ENCODE data around the gene ZNF536. TPM values are rescaled to one million over a fixed set of nuclear protein-coding genes. Genes with fewer than 3 reads are reported as not detected.

The ZNF536 gene
- total RNA-seq, 4 donors from 2014 or later: 4.3 to 7.6 (median 5.5) TPM

GRCh38 chr19:30425885-30426838, 54.0 kb downstream of the ZNF536 start:
- Histone ChIP-seq H3K4me1 (no peaks in the 10 kb centered on the region), H3K27me3 (peaks cover 26% of the 10 kb centered on the region), H3K27ac (no peak overlapping the region), H3K36me3 (no peaks in the 10 kb centered on the region), H3K9me3 (no peaks in the 10 kb centered on the region), H3K4me3 (no peak overlapping the region)
- WGBS, 2 donors (ENCODE audit: low coverage in 1 of 2): 62 to 85% methylated on average over 4 to 5 of the region's 9 CpGs
- no peak for ATAC-seq
- TF ChIP-seq CTCF (IDR thresholded peaks at IDR 0.05): no peak
- TF ChIP-seq POLR2AphosphoS5 (IDR thresholded peaks at IDR 0.05): no peak
- no peak for TF ChIP-seq POLR2A (IDR thresholded peaks at IDR 0.05)
- TF ChIP-seq EP300 (IDR thresholded peaks at IDR 0.05): no peak

DNA sequence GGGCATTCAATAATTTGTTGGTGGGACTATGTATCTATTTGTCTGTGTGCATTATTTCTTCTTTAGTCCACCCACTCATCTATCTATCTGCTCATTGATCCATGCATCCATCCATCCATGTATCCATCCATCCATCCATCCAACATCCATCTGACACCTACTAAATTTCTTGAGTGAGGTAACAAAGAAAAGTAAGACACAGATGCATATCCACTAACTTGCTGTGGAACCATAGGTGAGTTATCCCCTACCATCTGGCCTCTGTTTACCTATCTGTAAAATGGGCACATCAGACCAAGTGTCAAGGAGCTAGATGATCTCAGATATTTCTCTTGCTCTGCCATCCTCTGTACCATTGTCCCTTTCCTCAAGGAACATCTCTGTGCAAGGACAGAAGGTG, 54.7 kb downstream of the ZNF536 start:
- TF ChIP-seq CTCF (IDR thresholded peaks at IDR 0.05): no peak
- no peak for TF ChIP-seq POLR2A (IDR thresholded peaks at IDR 0.05)
- no peak for TF ChIP-seq POLR2AphosphoS5 (IDR thresholded peaks at IDR 0.05)
- TF ChIP-seq EP300 (IDR thresholded peaks at IDR 0.05): no peak
- no peak overlapping the region for H3K4me3 ChIP-seq
- no peaks in the 10 kb centered on the region for H3K9me3 ChIP-seq
- H3K27me3 ChIP-seq: peaks cover 25% of the 10 kb centered on the region
- H3K4me1 ChIP-seq: no peaks in the 10 kb centered on the region
- H3K27ac ChIP-seq: no peak overlapping the region
- ATAC-seq: no peak
- H3K36me3 ChIP-seq: no peaks in the 10 kb centered on the region

DNA sequence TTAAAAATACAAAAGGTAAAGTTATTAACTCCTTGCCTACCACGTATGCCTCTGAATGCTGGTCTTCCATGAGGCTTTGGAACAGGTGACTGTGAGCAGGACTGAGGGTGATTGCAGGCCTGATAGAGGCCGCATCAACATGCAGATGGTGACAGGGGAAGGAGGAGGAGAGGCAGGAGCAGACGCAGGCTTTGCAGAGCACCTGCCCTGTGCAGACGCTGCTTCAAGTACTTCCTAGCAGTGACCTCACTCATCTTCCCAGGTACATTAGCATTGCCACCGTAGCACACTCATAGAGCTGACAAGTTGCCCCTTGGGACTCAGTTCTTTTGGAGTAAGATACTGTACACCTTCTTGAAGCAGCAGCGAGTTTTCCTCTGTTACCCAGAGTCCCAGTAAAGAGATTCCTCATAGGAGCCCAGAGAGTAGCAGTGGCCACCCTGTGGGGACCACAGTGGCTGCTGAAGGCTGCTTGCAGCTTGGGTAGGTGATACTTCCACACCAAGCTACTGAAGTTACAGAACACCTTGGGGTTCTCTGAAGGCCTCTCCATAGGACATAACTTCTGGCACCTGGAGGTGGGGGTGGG, 56.0 kb downstream of the ZNF536 start:
- TF ChIP-seq POLR2A (IDR thresholded peaks at IDR 0.05): no peak
- no peak for TF ChIP-seq POLR2AphosphoS5 (IDR thresholded peaks at IDR 0.05)
- no peak for TF ChIP-seq CTCF (IDR thresholded peaks at IDR 0.05)
- no peak for TF ChIP-seq EP300 (IDR thresholded peaks at IDR 0.05)
- peaks cover 30% of the 10 kb centered on the region for H3K27me3 ChIP-seq
- no peak overlapping the region for H3K27ac ChIP-seq
- ATAC-seq: no peak
- no peak overlapping the region for H3K4me3 ChIP-seq
- WGBS, 2 donors (ENCODE audit: low coverage in 1 of 2): 57 to 71% methylated on average over 2 to 5 of the region's 6 CpGs
- H3K4me1 ChIP-seq: no peaks in the 10 kb centered on the region
- H3K36me3 ChIP-seq: no peaks in the 10 kb centered on the region
- H3K9me3 ChIP-seq: no peaks in the 10 kb centered on the region

DNA sequence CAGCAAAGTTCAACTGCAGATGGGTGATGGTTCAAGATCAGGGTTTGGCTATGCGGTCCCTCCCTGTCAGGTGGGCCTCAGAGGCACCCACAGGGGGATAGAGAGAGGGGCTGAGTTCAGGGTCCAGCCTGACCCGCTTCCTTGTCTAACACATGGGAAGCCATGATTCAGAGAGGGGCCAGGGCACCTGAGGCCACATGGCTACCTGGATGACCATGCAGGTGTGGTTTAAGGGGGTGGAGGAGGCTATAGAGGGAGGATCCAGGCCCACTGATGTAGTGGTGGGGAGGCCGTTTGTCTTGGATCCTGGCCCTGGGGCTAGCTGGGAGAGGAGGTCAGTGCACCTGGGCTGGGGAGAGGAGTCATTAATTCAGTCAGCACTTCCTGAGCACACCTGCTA, 56.7 kb downstream of the ZNF536 start:
- Histone ChIP-seq H3K27me3 (peaks cover 24% of the 10 kb centered on the region), H3K4me1 (no peaks in the 10 kb centered on the region), H3K4me3 (no peak overlapping the region), H3K9me3 (no peaks in the 10 kb centered on the region), H3K36me3 (no peaks in the 10 kb centered on the region), H3K27ac (no peak overlapping the region)
- no CpG with 5 or more reads among the region's 3 CpGs for WGBS, 2 donors (ENCODE audit: low coverage in 1 of 2)
- no peak for ATAC-seq
- TF ChIP-seq CTCF (IDR thresholded peaks at IDR 0.05) (no peak), POLR2AphosphoS5 (IDR thresholded peaks at IDR 0.05) (no peak), EP300 (IDR thresholded peaks at IDR 0.05) (no peak), POLR2A (IDR thresholded peaks at IDR 0.05) (no peak)
